ENCODE results near the gene RAPGEF6. TPM values are rescaled to one million over a fixed set of nuclear protein-coding genes. Genes with fewer than 3 reads are reported as not detected.
"Not testable (repeated sequence)": the region's sequence is repeated elsewhere in the genome, so short reads cannot be mapped to it uniquely, and the experiment has no call there.

Gene RAPGEF6
- total and polyA plus RNA-seq, 4 experiments from 2014 or later: 18.0 to 121 (median 73.0) TPM

DNA sequence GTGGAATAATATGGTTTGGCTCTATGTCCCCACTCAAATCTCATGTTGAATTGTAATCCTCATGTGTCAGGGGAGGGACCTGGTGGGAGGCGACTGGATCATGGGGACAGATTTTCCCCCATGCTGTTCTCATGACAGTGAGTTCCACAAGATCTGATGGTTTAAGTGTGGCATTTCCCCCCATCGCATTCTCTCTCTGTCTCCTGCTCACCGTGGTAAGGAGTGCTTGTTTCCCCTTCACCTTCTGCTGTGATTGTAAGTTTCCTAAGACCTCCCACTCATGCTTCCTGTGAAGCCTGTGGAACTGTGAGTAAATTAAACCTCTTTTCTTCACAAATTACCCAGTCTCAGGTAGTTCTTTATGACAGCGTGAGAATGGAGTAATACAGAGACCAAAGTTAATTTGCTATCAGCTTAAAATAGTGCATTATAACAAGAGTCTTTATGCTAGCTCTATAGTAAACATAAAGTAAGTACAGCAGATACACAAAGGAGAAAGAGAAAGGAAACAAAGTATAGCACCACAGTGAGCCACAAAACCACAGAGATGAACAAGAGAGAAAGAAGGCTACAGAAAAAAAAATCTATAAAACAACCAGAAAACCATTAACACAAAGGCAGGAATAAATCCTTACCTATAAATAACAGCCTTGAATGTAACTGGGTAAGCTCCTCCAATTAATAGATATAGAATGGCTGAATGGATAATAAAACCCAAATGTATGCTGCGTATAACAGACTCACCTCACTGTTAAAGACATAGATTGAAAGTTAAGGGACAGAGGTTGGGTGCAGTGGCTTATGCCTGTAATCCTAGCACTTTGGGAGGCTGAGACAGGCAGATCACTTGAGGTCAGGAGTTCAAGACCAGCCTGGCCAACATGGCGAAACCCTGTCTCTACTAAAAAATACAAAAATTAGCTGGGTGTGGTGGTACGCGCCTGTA lies 39.7 kb downstream of the RAPGEF6 start:
- no peaks in the 10 kb centered on the region for H3K27me3 ChIP-seq (ENCODE audit: insufficient read depth, low read length)
- Mint-ChIP-seq H3K27ac (peak overlapping the region; percentile 17 to 93 (median 82)), H3K9me3 (no peaks in the 10 kb centered on the region), H3K36me3 (peaks cover 4 to 10% of the 10 kb centered on the region in 2 donors), H3K27me3 (no peaks in the 10 kb centered on the region), H3K4me3 (peak overlapping the region; percentile 30 to 77 (median 62)), H3K4me1 (peaks cover 41 to 75% (median 49%) of the 10 kb centered on the region in 4 donors)
- peaks cover 34% of the 10 kb centered on the region for H3K4me1 ChIP-seq (ENCODE audit: insufficient read depth, low read length)
- H3K9me3 ChIP-seq (ENCODE audit: control insufficient read depth in 1 of 2, low read length in 2 of 2): no peaks in the 10 kb centered on the region
- H3K36me3 ChIP-seq (ENCODE audit: insufficient read depth, low read length): no peaks in the 10 kb centered on the region
- H3K4me3 ChIP-seq (ENCODE audit: low read length in 2 of 2): peak overlapping the region in 1 of 2 donors; percentile 3
- H3K27ac ChIP-seq (ENCODE audit: low read depth, low read length): peak overlapping the region; percentile 38
- intact Hi-C loops (cut with micrococcal nuclease): no loop called here
- peak; percentile 45 to 67 (median 48) for DNase-seq
- ChIA-PET POLR2A (ENCODE audit: partially characterized antibody) (interaction anchor here (0.6 to 1.7 kb wide), 8 partner anchors 13 to 415 kb away, joined by 3 to 7 read pairs (median 3); no protein-coding TSS in a partner anchor), CTCF (ENCODE audit: partially characterized antibody) (interaction anchor here (0.8 to 12.9 kb wide), 4 partner anchors 8 to 467 kb away, joined by 3 to 394 read pairs (median 5); partner anchors contain the start of gene ACSL6)

DNA sequence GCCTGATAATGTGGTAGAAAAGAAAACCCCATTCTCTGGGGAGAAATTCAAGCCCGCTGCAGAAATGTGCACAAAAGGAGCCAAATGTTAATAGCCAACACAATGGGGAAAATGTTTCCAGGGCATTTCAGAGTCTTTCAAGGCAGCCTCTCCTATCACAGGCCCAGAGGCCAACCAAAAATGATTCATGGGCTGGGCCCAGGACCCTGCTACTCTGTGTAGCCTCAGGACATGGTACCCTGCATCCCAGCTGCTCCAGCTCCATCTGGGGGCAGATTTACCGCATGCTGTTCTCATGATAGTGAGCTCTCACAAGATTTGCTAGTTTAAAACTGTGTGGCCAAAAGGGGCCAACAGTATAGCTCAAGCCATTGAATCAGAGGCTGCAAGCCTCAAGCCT lies 41.1 kb downstream of the RAPGEF6 start:
- H3K4me3 Mint-ChIP-seq: peak overlapping the region in 3 of 8 donors; percentile 21 to 32 (median 28)
- ChIA-PET POLR2A (ENCODE audit: partially characterized antibody) (no interaction called here), CTCF (ENCODE audit: partially characterized antibody) (interaction anchor here (2.0 to 12.9 kb wide), 2 partner anchors 414 to 469 kb away, joined by 7 to 394 read pairs; partner anchors contain the start of gene ACSL6)
- H3K27ac Mint-ChIP-seq: peak overlapping the region in 6 of 7 donors; percentile 17 to 82 (median 66)
- peaks cover 42% of the 10 kb centered on the region for H3K4me1 ChIP-seq (ENCODE audit: insufficient read depth, low read length)
- H3K4me1 Mint-ChIP-seq: peaks cover 42 to 73% (median 51%) of the 10 kb centered on the region in 4 donors
- H3K9me3 ChIP-seq (ENCODE audit: control insufficient read depth in 1 of 2, low read length in 2 of 2): no peaks in the 10 kb centered on the region
- no peaks in the 10 kb centered on the region for H3K36me3 ChIP-seq (ENCODE audit: insufficient read depth, low read length)
- H3K27me3 ChIP-seq (ENCODE audit: insufficient read depth, low read length): no peaks in the 10 kb centered on the region
- no peak overlapping the region for H3K4me3 ChIP-seq (ENCODE audit: low read length in 2 of 2)
- no peaks in the 10 kb centered on the region for H3K27me3 Mint-ChIP-seq
- intact Hi-C loops (cut with micrococcal nuclease): loop anchor here (5.0 kb wide), 1 partner anchor 47 kb away; no protein-coding TSS in a partner anchor
- H3K36me3 Mint-ChIP-seq: peaks cover 0 to 10% of the 10 kb centered on the region in 2 donors
- no peak overlapping the region for H3K27ac ChIP-seq (ENCODE audit: low read depth, low read length)
- no peak for DNase-seq
- no peaks in the 10 kb centered on the region for H3K9me3 Mint-ChIP-seq

DNA sequence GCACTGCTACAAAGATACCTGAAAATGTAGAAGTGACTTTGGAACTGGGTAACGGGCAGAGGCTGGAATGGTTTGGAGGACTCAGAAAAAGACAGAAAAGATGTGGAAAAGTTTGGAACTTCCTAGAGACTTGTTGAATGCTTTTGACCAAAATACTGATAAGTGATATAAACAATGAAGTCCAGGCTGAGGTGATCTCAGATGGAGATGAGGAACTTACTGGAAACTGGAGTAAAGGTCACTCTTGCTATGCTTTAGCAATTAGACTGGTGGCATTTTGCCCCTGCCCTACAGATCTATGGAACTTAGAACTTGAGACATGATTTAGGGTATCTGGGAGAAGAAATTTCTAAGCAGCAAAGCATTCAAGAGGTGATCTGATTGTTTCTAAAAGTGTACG lies 41.6 kb downstream of the RAPGEF6 start:
- H3K4me3 Mint-ChIP-seq: peak overlapping the region in 4 of 8 donors; percentile 7 to 32 (median 25)
- H3K36me3 ChIP-seq (ENCODE audit: insufficient read depth, low read length); POLR2A ChIA-PET (ENCODE audit: partially characterized antibody); H3K36me3 Mint-ChIP-seq; H3K27ac ChIP-seq (ENCODE audit: low read depth, low read length); DNase-seq; H3K27me3 ChIP-seq (ENCODE audit: insufficient read depth, low read length); H3K9me3 Mint-ChIP-seq; H3K27me3 Mint-ChIP-seq; H3K4me3 ChIP-seq (ENCODE audit: low read length in 2 of 2); H3K9me3 ChIP-seq (ENCODE audit: control insufficient read depth in 1 of 2, low read length in 2 of 2): not testable (repeated sequence)
- H3K27ac Mint-ChIP-seq: peak overlapping the region; percentile 11 to 70 (median 33)
- H3K4me1 ChIP-seq (ENCODE audit: insufficient read depth, low read length): peaks cover 42% of the 10 kb centered on the region
- CTCF ChIA-PET (ENCODE audit: partially characterized antibody): interaction anchor here (8.5 to 12.9 kb wide), 2 partner anchors 415 to 467 kb away, joined by 97 to 394 read pairs; partner anchors contain the start of genes ACSL6 and IL3
- intact Hi-C loops (cut with micrococcal nuclease): loop anchor here (5.0 kb wide), 1 partner anchor 46 kb away; no protein-coding TSS in a partner anchor
- peaks cover 39 to 68% (median 47%) of the 10 kb centered on the region in 4 donors for H3K4me1 Mint-ChIP-seq

DNA sequence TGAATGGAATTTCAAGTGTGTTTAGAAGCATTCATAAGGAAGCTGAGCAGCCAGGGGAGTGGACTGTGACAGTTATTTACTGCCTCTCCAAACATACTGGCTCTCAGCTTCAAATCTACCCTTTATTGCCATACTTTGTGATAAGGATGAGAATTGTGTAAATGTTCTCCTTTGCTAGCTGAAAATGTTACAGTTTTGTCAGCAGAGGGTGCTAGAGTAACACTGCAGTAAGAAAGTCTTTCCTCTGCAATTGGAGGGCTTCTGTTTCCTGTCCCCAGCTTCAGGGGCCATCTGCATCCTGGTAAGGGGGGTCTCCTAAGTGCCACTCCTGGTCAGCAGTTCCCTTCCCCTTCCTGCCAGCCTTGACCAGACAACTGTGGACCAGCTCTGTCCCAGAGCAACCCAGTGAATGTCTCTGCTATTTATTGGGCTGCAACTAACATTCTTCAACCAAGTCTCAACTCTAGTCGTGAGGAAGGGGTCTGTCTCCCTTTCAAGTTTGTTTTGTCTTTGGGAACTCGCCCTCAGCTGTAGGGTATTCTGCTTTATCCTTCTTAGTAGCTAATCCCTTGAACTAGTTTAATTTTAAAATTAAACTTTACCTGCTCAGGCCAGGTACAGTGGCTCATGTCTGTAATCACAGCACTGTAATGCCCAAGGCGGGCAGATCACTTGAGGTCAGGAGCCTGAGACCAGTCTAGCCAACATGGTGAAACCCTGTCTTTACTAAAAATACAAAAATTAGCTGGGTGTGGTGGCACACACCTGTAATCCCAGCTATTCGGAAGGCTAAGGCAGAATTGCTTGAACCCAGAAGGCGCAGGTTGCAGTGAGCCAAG lies 45.3 kb downstream of the RAPGEF6 start:
- Histone ChIP-seq H3K4me3 (ENCODE audit: low read length in 2 of 2) (no peak overlapping the region), H3K36me3 (ENCODE audit: insufficient read depth, low read length) (no peaks in the 10 kb centered on the region), H3K27ac (ENCODE audit: low read depth, low read length) (no peak overlapping the region), H3K9me3 (ENCODE audit: control insufficient read depth in 1 of 2, low read length in 2 of 2) (no peaks in the 10 kb centered on the region), H3K27me3 (ENCODE audit: insufficient read depth, low read length) (no peaks in the 10 kb centered on the region), H3K4me1 (ENCODE audit: insufficient read depth, low read length) (peaks cover 17% of the 10 kb centered on the region)
- Mint-ChIP-seq H3K36me3 (peaks cover 4 to 5% of the 10 kb centered on the region in 2 donors), H3K4me3 (no peak overlapping the region), H3K9me3 (no peaks in the 10 kb centered on the region), H3K27me3 (no peaks in the 10 kb centered on the region), H3K4me1 (peaks cover 21 to 58% (median 32%) of the 10 kb centered on the region in 4 donors), H3K27ac (peak overlapping the region in 4 of 7 donors; percentile 22 to 77 (median 52))
- POLR2A ChIA-PET (ENCODE audit: partially characterized antibody): interaction anchor here (0.5 to 1.8 kb wide), 17 partner anchors 42 to 474 kb away, joined by 3 to 31 read pairs (median 4); partner anchors contain the start of genes FNIP1 and RAPGEF6
- peak in 4 of 5 donors; percentile 56 to 60 (median 58) for DNase-seq
- CTCF ChIA-PET (ENCODE audit: partially characterized antibody): interaction anchor here (0.6 to 12.9 kb wide), 78 partner anchors 8 to 648 kb away, joined by 3 to 394 read pairs (median 5); partner anchors contain the start of genes ACSL6 and IL3
- intact Hi-C loops (cut with micrococcal nuclease): loop anchor here (1.0 to 5.0 kb wide), 5 partner anchors 42 to 474 kb away; partner anchors contain the start of gene RAPGEF6

DNA sequence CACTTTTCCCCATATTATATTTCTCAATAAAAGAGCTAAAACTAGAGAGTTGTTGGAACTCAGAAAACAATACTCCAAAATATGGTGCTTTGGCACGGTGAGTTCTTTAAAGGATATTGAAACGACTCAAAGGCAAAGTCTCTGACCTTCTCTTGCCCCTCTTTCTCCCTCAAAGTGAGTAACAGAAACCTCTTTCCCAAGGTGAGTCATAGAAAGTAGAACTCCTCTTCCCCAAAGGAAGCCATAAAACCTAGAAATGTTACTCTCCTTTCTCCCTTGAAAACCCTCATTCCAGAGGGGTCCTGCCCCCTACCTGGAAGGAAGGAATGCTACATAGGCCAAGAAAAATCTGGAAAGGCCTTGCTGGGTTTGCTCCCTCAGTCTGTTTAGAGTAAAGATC lies 47.5 kb downstream of the RAPGEF6 start:
- no peaks in the 10 kb centered on the region for H3K9me3 Mint-ChIP-seq
- Histone ChIP-seq H3K36me3 (ENCODE audit: insufficient read depth, low read length) (no peaks in the 10 kb centered on the region), H3K4me1 (ENCODE audit: insufficient read depth, low read length) (peaks cover 13% of the 10 kb centered on the region), H3K27me3 (ENCODE audit: insufficient read depth, low read length) (no peaks in the 10 kb centered on the region), H3K9me3 (ENCODE audit: control insufficient read depth in 1 of 2, low read length in 2 of 2) (no peaks in the 10 kb centered on the region), H3K4me3 (ENCODE audit: low read length in 2 of 2) (no peak overlapping the region), H3K27ac (ENCODE audit: low read depth, low read length) (no peak overlapping the region)
- H3K27ac Mint-ChIP-seq: peak overlapping the region in 2 of 7 donors; percentile 3 to 61
- no peak for DNase-seq
- H3K4me1 Mint-ChIP-seq: peaks cover 21 to 57% (median 33%) of the 10 kb centered on the region in 4 donors
- intact Hi-C loops (cut with micrococcal nuclease): no loop called here
- H3K4me3 Mint-ChIP-seq: no peak overlapping the region
- POLR2A ChIA-PET (ENCODE audit: partially characterized antibody): interaction anchor here (0.6 kb wide), 2 partner anchors 20 to 45 kb away, joined by 3 read pairs; no protein-coding TSS in a partner anchor
- H3K36me3 Mint-ChIP-seq: peaks cover 4 to 5% of the 10 kb centered on the region in 2 donors
- no peaks in the 10 kb centered on the region for H3K27me3 Mint-ChIP-seq
- CTCF ChIA-PET (ENCODE audit: partially characterized antibody): interaction anchor here (0.6 to 12.9 kb wide), 12 partner anchors 8 to 681 kb away, joined by 3 to 394 read pairs (median 8); partner anchors contain the start of genes ACSL6 and IL3

DNA sequence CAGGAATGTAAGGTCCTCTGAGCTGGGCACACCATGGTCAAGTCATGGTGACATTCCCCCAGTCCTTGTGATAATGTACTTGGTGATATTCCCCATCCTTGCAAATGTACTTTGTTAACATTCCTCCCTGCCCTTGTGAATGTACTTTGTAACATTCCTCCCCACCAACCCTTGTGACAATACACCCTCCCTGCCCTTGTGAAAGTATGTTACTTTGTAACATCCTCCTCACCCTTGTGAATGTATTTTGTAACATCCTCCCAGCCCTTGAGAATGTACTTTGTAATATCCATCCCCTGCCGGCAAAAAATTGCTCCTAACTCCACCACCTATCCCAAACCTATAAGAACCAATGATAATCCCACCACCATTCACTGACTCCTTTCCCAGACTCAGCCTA lies 53.3 kb downstream of the RAPGEF6 start:
- intact Hi-C loops (cut with micrococcal nuclease): loop anchor here (2.0 kb wide), 1 partner anchor 13 kb away; no protein-coding TSS in a partner anchor
- H3K9me3 ChIP-seq (ENCODE audit: control insufficient read depth in 1 of 2, low read length in 2 of 2): no peaks in the 10 kb centered on the region

More for the DNA sequence above, 53.3 kb downstream of the RAPGEF6 start:
- Histone ChIP-seq H3K27me3 (ENCODE audit: insufficient read depth, low read length) (no peaks in the 10 kb centered on the region), H3K36me3 (ENCODE audit: insufficient read depth, low read length) (peaks cover 6% of the 10 kb centered on the region), H3K4me3 (ENCODE audit: low read length in 2 of 2) (no peak overlapping the region), H3K4me1 (ENCODE audit: insufficient read depth, low read length) (peaks cover 5% of the 10 kb centered on the region), H3K27ac (ENCODE audit: low read depth, low read length) (no peak overlapping the region)
- Mint-ChIP-seq H3K27ac (peak overlapping the region in 4 of 7 donors; percentile 7 to 70 (median 27)), H3K27me3 (no peaks in the 10 kb centered on the region), H3K9me3 (no peaks in the 10 kb centered on the region), H3K36me3 (peaks cover 21 to 23% of the 10 kb centered on the region in 2 donors), H3K4me3 (no peak overlapping the region), H3K4me1 (peaks cover 34 to 60% (median 46%) of the 10 kb centered on the region in 4 donors)
- POLR2A ChIA-PET (ENCODE audit: partially characterized antibody): no interaction called here
- CTCF ChIA-PET (ENCODE audit: partially characterized antibody): interaction anchor here (1.1 to 2.2 kb wide), 2 partner anchors 8 to 426 kb away, joined by 4 to 8 read pairs; no protein-coding TSS in a partner anchor
- no peak for DNase-seq
